Astrocyte (in vitro differentiated cells and primary cell): ENCODE data around the gene BABAM1. TPM values are rescaled to one million over a fixed set of nuclear protein-coding genes. Genes with fewer than 3 reads are reported as not detected.
A peak's percentile ranks its signal among the peaks of the same experiment; 100 is the strongest.

Experiments
- DNase-seq: peaks from one replicate; pipeline ENCODE4 v3.0.0-alpha.2; 2010; ENCODE audit warnings: low read depth
- FAIRE-seq: peaks from 2 replicates; lab custom pipeline; 2011; peaks lifted over from hg19 to GRCh38; lab: Jason Lieb, UNC
- H2AFZ ChIP-seq: 2 replicates; pipeline ENCODE4 v1.6.0; 2012; ENCODE audit warnings: low read depth, low read length, inconsistent platforms
- H3K27ac ChIP-seq: 2 replicates; pipeline ENCODE4 v1.5.1; 2011; ENCODE audit warnings: low read depth, low read length, inconsistent platforms
- H3K27me3 ChIP-seq: 2 replicates; pipeline ENCODE4 v1.6.0; 2011; ENCODE audit warnings: low read length, inconsistent platforms; ENCODE audit not compliant: insufficient read depth
- H3K36me3 ChIP-seq: 2 replicates; pipeline ENCODE4 v1.5.1; 2011; ENCODE audit warnings: low read length, inconsistent platforms; ENCODE audit not compliant: insufficient read depth
- H3K4me1 ChIP-seq: 2 replicates; pipeline ENCODE4 v1.5.1; 2011; ENCODE audit warnings: low read length, inconsistent platforms; ENCODE audit not compliant: insufficient read depth
- H3K4me2 ChIP-seq: 2 replicates; pipeline ENCODE4 v1.6.0; 2012; ENCODE audit warnings: low read length, inconsistent platforms
- H3K4me3 ChIP-seq: 2 replicates; pipeline ENCODE4 v1.5.1; 2011; ENCODE audit warnings: low read depth, mild to moderate bottlenecking, low read length, inconsistent platforms; ENCODE audit not compliant: insufficient read depth
- H3K79me2 ChIP-seq: 2 replicates; pipeline ENCODE4 v1.6.0; 2012; ENCODE audit warnings: mild to moderate bottlenecking, low read length, inconsistent platforms; ENCODE audit not compliant: insufficient read depth
- H3K9ac ChIP-seq: 2 replicates; pipeline ENCODE4 v1.6.0; 2012; ENCODE audit warnings: mild to moderate bottlenecking, low read length, inconsistent platforms
- H3K9me3 ChIP-seq: 2 replicates; pipeline ENCODE4 v1.5.1; 2012; ENCODE audit warnings: low read depth, mild to moderate bottlenecking, low read length, inconsistent platforms; ENCODE audit not compliant: insufficient read depth
- H4K20me1 ChIP-seq: 2 replicates; pipeline ENCODE4 v1.6.0; 2012; ENCODE audit warnings: low read length, inconsistent platforms; ENCODE audit not compliant: insufficient read depth
- H3K27ac Mint-ChIP-seq: one replicate; pipeline ENCODE4 v1.8.0; 2021; ENCODE audit warnings: mild to moderate bottlenecking, mixed read lengths; ENCODE audit not compliant: unreplicated experiment
- H3K27me3 Mint-ChIP-seq: one replicate; pipeline ENCODE4 v1.8.0; 2021; ENCODE audit warnings: low read depth, mixed read lengths; ENCODE audit not compliant: unreplicated experiment
- H3K36me3 Mint-ChIP-seq: one replicate; pipeline ENCODE4 v1.8.0; 2021; ENCODE audit warnings: low read depth, mixed read lengths; ENCODE audit not compliant: unreplicated experiment
- H3K4me1 Mint-ChIP-seq: one replicate; pipeline ENCODE4 v1.8.0; 2021; ENCODE audit warnings: low read depth, mixed read lengths; ENCODE audit not compliant: unreplicated experiment
- H3K4me3 Mint-ChIP-seq: one replicate; pipeline ENCODE4 v1.8.0; 2021; ENCODE audit warnings: mild to moderate bottlenecking, moderate library complexity, mixed read lengths; ENCODE audit not compliant: unreplicated experiment
- H3K9me3 Mint-ChIP-seq: one replicate; pipeline ENCODE4 v1.8.0; 2021; ENCODE audit warnings: mild to moderate bottlenecking, mixed read lengths; ENCODE audit not compliant: unreplicated experiment
- CTCF ChIP-seq: IDR thresholded peaks from 2 replicates; pipeline ENCODE4 v1.5.1; 2011; ENCODE audit warnings: low read depth, mild to moderate bottlenecking, inconsistent platforms, low read length, moderate library complexity; ENCODE audit not compliant: insufficient read depth
- EZH2 ChIP-seq: IDR thresholded peaks from 2 replicates; pipeline ENCODE4 v1.6.1; 2012; ENCODE audit warnings: mild to moderate bottlenecking, low read length, inconsistent platforms; ENCODE audit not compliant: insufficient read depth
- total RNA-seq: library from RNA; stranded (reverse); gene quantifications from 2 replicates; pipeline ENCODE4 v1.2.1, GENCODE V29; 2021

The BABAM1 gene
- total RNA-seq, 1 donor from 2014 or later = 112 TPM

GRCh38 chr19:17307876-17308377 is 40.7 kb downstream of the BABAM1 start:
- H3K9ac ChIP-seq = no peak overlapping the region
- H3K9me3 Mint-ChIP-seq = no peaks in the 10 kb centered on the region
- H3K27me3 Mint-ChIP-seq = no peaks in the 10 kb centered on the region
- DNase-seq = no peak
- peaks cover 31% of the 10 kb centered on the region for H3K4me1 ChIP-seq
- H3K4me3 Mint-ChIP-seq = peak overlapping the region; percentile 85
- H3K79me2 ChIP-seq = peaks cover 43% of the 10 kb centered on the region
- H3K36me3 Mint-ChIP-seq = peaks cover 5% of the 10 kb centered on the region
- no peaks in the 10 kb centered on the region for H3K9me3 ChIP-seq
- no peak overlapping the region for H3K4me2 ChIP-seq
- H3K27me3 ChIP-seq = no peaks in the 10 kb centered on the region
- H3K4me1 Mint-ChIP-seq = peaks cover 21% of the 10 kb centered on the region
- no peaks in the 10 kb centered on the region for H3K36me3 ChIP-seq
- H3K27ac ChIP-seq = no peak overlapping the region
- H4K20me1 ChIP-seq = peaks cover 32% of the 10 kb centered on the region
- H2AFZ ChIP-seq = no peak overlapping the region
- H3K27ac Mint-ChIP-seq = peak overlapping the region; percentile 75
- no peak for FAIRE-seq
- no peak for TF ChIP-seq CTCF
- no peak for TF ChIP-seq EZH2
- H3K4me3 ChIP-seq = no peak overlapping the region

- H4K20me1 ChIP-seq = peaks cover 43% of the 10 kb centered on the region
- H3K27ac Mint-ChIP-seq = peak within 1 kb of the TSS; percentile 85
- H3K9ac ChIP-seq = peak within 1 kb of the TSS; percentile 95
- H2AFZ ChIP-seq = peak within 1 kb of the TSS; percentile 78
- H3K4me1 ChIP-seq = peaks cover 28% of the 10 kb centered on the region
- H3K27me3 Mint-ChIP-seq = no peaks in the 10 kb centered on the region
- TF ChIP-seq EZH2 (no peak), CTCF (no peak)
- peaks cover 3% of the 10 kb centered on the region for H3K36me3 Mint-ChIP-seq
- H3K79me2 ChIP-seq = peaks cover 58% of the 10 kb centered on the region
- H3K4me1 Mint-ChIP-seq = peaks cover 24% of the 10 kb centered on the region
- H3K9me3 Mint-ChIP-seq = no peaks in the 10 kb centered on the region
- peak within 1 kb of the TSS; percentile 76 for H3K4me3 ChIP-seq
- H3K4me3 Mint-ChIP-seq = peak within 1 kb of the TSS; percentile 91
- no peaks in the 10 kb centered on the region for H3K9me3 ChIP-seq
- H3K4me2 ChIP-seq = peak within 1 kb of the TSS; percentile 91
- DNase-seq = peak; percentile 100
- H3K27ac ChIP-seq = peak within 1 kb of the TSS; percentile 77
- no peaks in the 10 kb centered on the region for H3K36me3 ChIP-seq
- H3K27me3 ChIP-seq = no peaks in the 10 kb centered on the region
- FAIRE-seq = peak; percentile 39
Observed at GRCh38 chr19:17309198-17309964, 42.1 kb downstream of the BABAM1 start, which contains the start of gene DDA1. Gene DDA1, plus strand, starts transcription at chr19:17309563. Its CDS starts 92 bp downstream, at chr19:17309655.
